Cardiac fibroblast (primary cell): ENCODE measurements around the gene SRSF1.
"Not testable (repeated sequence)": the region's sequence is repeated elsewhere in the genome, so short reads cannot be mapped to it uniquely, and the experiment has no call there.

Experiments used
- DNase-seq, 2 donors: peaks; one replicate each; pipeline versions ENCODE4 v3.0.0 to v3.0.0-alpha.2; 2010; ENCODE audit warnings: low read depth in 2 of 2
- H3K4me3 ChIP-seq, 2 donors: replicated peaks in 1 of 2; 1 replicate in 1 of 2; 2 replicates in 1 of 2; pipeline ENCODE4 v1.5.1; 2011; ENCODE audit warnings: low read depth in 2 of 2, low read length in 2 of 2, mild to moderate bottlenecking in 2 of 2, moderate library complexity in 1 of 2
- TF ChIP-seq, protein P1 (sequence below): IDR thresholded peaks from one replicate; pipeline ENCODE4 v1.5.1; 2011; ENCODE audit warnings: low read depth, mild to moderate bottlenecking, low read length, inconsistent platforms

SRSF1 gene

DNA sequence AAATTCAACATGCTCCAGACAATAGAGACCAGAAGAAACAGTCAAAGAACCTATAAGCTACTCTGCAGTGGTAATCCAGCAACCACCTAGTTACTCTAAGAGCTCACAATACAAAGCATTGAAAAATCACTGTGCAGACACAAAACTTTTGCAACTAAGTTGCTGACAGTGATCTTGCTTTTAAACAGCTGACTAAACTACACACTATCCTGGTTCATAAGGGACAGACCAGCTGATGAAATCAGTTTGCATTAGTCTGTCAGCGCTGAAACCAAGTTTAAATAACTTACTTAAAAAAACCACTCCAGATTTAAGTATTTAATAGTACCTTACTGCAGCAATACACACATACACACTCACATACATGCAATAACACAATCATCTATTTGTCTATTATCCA is 23.6 kb downstream of the SRSF1 start:
- TF ChIP-seq, protein P1, sequence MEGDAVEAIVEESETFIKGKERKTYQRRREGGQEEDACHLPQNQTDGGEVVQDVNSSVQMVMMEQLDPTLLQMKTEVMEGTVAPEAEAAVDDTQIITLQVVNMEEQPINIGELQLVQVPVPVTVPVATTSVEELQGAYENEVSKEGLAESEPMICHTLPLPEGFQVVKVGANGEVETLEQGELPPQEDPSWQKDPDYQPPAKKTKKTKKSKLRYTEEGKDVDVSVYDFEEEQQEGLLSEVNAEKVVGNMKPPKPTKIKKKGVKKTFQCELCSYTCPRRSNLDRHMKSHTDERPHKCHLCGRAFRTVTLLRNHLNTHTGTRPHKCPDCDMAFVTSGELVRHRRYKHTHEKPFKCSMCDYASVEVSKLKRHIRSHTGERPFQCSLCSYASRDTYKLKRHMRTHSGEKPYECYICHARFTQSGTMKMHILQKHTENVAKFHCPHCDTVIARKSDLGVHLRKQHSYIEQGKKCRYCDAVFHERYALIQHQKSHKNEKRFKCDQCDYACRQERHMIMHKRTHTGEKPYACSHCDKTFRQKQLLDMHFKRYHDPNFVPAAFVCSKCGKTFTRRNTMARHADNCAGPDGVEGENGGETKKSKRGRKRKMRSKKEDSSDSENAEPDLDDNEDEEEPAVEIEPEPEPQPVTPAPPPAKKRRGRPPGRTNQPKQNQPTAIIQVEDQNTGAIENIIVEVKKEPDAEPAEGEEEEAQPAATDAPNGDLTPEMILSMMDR: no peak
- no peak overlapping the region for H3K4me3 ChIP-seq
- no peak for DNase-seq

DNA sequence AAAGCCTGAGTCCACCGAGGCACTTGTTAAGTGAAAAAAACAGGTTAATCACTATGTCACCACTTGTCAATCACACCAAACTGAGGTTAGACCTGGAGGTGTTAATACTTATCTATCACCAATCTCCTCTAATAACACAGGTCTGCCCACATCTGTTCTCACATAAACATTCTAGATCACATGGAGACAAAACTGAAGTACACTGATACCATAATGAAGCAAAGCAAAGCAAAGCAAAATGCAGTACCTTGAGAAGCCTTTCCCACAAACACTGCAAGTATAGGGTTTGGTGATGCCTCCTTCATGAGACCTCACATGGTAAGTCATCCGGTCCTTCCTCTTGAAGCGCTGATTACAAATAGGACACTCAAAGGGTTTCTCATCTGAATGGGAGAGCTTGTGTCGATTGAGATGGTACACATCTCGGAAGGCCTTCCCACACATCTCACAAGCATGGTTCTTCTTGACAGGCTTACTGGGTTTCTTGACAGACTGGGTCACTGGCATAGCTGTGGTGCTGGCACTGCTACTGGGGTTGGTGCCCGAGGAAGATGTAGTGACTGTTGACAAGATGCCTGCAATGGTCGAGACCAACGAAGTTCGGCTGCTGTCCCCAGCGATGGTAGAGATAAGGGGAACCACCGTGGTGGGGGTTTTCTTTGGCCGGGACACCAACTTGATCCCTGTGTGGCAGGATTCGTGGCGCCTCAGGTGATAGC is 24.4 kb downstream of the SRSF1 start:
- no peak for DNase-seq
- TF ChIP-seq, protein P1: no peak
- no peak overlapping the region for H3K4me3 ChIP-seq

DNA sequence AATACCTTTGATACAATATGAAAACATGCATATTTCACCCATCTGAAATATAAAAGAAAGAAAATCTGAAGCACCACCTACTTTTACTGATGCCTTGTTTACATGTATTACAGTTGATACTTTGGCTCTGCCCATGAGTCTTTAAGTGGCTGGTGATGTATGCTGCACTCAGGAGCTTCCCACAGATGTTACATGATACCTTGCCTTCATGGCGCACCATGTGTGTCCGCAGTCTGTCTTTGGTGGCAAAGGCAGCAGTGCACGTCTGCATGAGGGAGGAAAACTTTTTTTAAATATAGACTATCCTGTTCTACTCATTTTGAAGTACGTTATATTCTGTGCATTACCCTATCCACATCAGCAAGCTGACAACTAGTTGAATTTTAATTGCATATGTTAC is 26.5 kb downstream of the SRSF1 start:
- no peak overlapping the region for H3K4me3 ChIP-seq
- DNase-seq: no peak
- TF ChIP-seq, protein P1: no peak

DNA sequence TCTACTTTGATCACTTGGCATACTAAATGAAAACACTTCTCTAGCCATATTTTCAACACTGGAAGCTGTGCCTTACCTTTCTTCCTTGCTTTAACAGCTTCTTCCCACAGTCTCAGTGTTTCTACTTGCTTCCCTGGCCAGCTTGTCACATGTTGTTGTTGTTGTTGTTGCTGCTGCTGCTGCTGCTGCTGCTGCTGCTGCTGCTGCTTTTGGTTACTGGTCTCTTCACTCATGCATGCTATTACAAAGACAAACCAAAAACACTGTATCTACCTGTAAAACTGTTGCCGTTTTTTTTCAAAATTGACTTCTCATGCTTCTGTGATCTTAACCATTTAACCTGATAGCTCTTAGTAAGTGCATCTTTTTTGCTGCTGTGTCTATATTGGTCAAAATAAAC is 28.0 kb downstream of the SRSF1 start:
- no peak overlapping the region for H3K4me3 ChIP-seq
- no peak for DNase-seq
- TF ChIP-seq, protein P1: no peak

DNA sequence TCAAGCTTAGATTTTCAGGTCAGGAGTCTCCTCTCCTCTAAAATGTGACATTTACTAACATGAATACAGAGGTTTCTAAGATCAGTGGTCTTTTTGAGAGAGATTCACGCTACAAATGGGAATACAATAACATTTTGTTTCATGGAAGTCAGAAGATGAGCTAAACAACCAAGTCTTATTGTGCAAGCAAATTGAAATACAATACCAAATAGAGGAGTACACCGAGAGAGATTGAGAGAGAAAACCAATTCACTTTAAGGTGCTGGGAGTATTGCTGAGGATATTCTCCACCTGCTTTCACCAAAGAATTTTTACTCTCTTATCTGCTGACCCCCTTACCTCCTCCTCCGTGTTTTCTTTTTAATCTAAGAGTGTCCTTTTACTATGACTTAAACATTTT is 30.5 kb downstream of the SRSF1 start:
- H3K4me3 ChIP-seq: no peak overlapping the region
- TF ChIP-seq, protein P1: no peak
- no peak for DNase-seq

DNA sequence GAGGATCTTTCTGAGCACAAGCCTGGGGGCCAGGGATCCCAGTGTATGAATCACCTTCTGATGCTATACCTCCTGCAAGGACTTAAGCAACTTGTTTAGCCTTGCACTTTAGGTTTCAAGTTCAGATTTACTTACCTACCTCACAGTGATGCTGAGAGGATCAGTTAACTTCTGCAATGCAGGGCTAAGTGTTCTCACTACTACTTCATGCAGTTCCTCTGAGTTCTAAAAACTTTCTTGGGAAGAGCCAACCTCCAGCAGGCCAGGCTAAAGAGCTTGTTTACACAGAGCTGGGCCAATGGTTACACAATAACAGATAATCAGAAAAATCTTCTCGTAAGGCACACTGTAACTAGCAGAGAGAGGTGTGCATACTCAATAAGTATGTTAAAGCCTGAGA is 32.0 kb downstream of the SRSF1 start:
- TF ChIP-seq, protein P1: no peak
- peak; percentile 51 to 54 for DNase-seq
- H3K4me3 ChIP-seq: no peak overlapping the region

DNA sequence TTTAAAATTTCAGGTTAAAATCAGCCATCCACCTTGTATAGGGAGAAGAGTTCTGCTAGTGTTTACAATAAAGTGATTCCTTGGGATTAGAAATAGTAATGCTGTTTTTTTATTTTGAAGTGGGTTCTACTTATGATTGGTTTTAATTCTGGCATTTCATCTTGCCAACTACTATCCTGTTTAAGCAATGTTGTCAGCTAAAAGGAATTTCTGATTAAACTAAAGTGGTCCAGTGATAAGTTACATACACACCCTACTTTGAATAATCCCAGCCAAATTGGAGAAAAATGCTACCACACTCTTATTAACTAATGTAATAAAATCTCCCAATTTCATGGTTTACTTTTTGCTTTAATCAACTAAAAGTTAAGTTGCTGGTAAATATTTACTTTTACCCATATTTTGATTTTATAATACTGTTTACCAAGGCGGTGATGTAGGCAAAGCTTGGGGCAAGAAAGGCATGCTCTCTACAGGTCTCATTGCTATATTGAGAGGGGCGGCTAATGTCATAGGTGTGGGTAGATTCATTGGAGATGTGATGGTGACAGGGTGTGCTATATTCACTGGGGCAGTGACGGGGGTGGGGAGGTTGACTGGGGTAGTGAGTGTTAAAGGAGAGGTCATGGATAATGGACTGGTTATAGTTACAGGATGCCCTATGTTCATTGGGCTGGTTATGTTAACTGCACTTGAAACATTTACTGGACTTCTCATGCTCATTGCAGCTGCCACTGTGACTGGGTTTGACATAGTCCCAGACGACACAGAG is 32.8 kb downstream of the SRSF1 start:
- not testable (repeated sequence) for H3K4me3 ChIP-seq, DNase-seq
